SKM-1 (cell line): ENCODE results near the gene FTCD.

Experiments used
- DNase-seq: peaks from one replicate; lab custom pipeline; 2025; ENCODE audit not compliant: unreplicated experiment; lab: John Stamatoyannopoulos, UW

FTCD gene

DNA sequence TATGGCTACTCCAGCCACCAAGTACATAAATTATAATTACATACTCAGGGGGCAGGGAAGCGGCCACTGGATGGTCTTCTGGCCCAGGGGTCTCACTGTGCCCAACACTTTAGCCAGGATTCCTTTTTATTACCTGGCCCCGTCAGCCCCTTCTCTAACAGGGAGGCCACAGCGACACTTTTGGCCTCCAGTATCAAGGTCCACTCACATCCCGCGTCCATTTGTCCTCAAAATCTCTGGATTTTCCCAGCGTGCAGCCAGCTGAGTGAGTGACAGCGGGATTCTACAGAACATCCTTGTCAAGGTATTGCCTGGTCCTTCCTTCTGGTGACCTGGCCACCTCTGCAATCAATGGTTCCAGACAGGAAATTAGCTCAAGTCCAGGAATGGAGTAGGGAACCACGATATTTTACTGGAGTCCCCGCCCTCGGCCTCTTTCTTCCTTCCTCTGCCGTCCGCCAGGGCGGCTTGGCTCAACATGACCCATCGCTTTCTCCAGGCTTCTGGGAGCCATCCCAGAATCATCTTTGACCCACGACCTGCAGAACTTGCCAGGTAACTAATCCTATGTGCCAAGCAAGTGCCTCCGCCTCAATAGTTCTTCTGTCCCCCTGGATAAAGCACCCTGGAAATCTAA lies 60.2 kb downstream of the FTCD start:
- DNase-seq, result no peak

DNA sequence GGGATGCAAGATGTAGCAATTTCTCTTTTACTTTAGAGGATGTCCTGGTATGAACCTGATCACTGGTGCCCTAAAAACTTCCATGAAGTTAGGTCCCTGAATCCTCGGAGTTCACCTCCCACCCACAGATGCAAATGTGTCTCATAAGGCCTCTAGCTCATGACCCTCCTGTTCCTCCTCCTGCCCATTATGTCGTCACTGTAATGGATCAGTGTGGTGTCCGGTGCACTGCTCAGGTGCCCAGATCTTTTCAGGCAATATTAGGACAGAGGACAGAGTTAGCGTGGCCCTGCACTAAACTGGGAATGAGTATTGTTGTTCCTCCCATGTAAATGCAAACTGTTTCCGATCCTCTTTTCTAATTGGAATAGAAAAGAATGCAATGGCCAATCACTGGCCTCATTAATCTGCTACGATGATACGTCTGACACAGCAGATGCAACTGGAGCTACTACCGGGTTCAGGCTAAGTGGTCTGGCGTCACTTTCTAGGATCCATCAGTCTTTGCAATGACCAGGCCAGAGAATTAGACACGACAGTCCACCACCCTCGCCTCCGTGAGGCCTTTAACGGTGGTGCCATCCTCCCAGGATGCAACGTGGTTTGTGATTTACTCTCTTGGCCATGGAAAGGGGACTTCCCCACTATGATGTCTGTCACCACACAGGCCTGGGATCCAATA lies 60.8 kb downstream of the FTCD start:
- DNase-seq, result no peak

DNA sequence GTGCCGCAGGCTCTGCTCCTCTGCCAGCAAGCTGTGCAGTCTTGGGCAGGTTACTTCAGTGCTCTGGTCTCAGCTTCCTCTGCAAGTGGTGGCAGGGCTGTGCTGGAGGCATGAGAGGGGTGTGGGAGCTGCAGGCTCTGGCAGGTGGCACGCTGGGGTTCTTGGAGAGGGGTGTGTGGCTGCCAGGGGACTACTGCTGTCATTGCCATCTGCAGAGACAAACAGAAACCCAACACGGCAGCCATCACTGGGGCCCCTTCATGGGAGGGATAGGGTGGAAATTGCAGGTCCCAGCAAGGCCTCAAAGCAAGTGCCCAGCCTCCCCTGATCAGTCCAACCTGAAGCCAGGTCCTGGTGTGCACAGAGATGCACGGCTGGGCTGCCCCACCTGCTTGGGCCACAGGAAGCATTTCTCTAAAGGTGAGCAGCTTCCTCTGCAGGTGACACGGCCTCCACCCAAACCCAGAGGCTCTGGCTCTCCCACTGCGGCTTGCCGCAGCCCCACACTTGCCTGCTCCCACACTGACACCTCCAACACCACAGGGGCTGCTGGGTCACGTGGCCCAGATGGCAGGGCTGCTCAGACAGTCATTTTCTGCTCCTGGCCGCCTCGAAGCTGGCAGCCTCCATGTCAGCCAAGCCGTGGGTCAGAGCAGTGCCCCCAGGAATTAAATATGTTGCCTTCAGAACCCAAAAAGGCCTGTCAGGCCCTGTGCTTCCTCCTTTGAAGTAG lies 61.5 kb downstream of the FTCD start:
- DNase-seq, result no peak

DNA sequence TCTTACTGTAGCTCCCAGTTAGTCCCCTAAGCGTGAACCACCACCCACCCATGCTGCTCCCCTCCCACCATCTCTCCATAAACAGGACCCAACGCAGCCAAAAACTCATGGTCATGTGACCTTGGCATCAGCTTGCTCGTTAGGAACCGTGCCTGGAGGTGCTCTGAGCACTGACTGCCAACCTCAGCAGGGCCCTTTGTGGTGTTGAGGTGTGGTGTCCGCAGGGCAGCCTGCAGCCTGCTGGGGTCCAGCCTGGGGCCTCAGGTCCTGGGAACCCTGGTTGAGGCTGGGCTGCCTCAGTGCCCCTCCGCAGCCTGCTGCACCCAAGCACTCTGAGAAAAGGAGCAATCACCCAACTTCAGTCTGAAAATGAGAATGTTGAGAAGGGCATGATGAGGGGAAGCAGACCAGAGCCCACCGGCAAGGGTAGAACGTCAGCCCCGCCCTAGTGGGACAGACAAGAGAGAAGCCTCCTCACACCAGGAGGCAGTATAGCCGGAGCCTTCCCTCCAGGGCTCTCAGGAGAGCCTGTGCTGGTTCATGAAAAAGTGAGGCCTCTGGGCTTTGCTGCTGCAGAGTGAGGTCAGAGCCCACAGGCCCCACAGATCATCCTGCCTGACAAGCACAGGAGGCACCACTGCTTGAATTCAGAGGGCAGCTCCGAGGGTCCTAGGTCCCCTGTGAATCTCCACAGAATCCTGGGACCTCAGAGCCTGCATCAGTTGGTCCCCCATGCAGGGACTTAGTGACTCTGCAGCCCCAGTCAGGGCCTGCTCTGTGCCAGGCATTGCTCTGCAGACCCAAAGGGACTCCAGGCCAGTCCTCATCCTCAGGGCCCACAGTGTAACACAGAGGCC lies 62.3 kb downstream of the FTCD start:
- no peak for DNase-seq

DNA sequence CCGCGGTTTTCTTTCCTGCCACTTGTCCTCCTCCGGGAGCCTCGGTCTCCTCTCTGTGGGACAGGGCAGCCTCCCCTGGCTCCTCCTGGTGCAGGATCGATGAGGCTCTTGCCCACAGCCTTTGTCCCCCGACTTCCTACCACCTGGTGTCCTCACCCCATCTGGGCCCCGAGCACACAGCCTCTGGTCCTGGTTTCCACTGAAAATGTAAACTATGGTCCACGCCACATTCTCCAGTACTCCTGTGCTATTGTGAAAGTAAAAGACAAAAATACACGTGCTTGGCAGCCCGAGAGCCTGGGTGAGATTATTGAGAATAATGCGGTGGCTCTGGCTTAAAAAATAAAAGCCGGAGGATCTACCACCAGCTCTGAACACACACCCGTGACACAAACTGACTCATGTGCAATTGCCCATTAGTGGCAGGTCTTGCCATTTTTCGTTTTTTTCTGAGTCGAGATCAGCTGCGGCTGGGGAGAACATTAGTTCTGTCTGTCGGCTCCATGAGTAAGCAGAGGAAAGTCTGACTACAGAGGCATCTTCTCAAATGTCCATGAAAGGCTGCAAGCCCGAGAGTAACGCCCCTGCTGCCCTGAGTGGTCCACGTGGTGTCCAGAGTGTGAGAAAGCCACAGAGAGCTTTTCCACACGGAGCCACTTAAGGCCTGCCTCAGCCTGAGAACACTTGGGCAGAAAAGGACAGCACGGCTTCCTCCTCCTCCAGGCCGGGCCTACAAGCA lies 63.2 kb downstream of the FTCD start:
- DNase-seq, result no peak

DNA sequence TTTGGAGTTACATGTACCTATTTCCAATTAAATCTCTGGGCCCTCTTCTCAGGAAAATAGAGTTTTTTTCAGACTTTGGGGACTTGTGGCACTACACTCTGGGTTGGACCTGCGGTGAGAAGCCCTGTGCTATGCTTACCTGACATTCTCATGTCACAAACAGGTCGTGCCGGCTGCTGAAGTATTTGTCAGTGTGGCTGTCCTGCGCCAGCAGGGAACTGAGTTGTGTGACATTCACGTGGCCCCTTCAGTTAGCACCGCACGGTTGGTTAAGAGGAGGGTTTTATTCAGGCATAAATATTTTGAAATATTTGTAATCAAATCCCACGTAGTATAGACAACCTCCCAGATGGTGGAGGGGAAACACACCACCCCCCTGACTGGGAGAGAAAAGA lies 63.8 kb downstream of the FTCD start:
- no peak for DNase-seq

DNA sequence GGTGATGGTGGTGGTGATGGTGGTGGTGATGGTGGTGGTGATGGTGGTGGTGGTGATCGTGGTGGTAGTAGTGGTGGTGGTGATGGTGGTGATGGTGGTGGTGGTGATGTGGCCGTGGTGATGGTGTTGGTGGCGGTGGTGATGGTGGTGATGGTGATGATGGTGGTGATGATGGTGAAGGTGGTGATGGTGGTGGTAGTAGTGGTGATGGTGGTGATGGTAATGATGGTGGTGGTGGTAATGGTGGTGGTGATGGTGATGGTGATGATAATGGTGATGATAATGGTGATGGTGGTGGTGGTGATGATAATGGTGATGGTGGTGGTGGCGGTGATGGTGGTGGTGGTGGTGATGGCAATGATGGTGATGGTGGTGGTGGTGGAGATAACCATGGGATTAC lies 64.3 kb downstream of the FTCD start:
- DNase-seq, result no peak

DNA sequence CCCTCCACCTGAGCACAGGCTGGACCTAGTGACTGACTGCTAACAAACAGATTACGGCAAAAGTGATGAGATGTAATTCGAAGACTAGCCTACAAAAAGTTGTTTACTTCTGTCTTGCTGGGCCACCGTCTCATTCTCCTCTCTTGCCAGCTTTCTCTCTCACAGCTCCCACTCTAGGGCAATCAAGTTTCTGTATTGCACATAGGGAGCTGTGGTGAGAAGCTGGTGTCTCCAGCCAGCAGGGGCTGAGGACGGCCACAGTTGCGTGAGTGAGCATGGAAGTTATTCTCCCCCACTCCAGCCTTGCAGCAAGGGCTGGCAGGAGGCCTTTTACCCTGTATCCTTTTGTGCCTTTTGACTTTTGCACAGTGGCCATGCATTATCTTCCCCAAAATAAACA lies 66.1 kb downstream of the FTCD start:
- DNase-seq, result no peak

DNA sequence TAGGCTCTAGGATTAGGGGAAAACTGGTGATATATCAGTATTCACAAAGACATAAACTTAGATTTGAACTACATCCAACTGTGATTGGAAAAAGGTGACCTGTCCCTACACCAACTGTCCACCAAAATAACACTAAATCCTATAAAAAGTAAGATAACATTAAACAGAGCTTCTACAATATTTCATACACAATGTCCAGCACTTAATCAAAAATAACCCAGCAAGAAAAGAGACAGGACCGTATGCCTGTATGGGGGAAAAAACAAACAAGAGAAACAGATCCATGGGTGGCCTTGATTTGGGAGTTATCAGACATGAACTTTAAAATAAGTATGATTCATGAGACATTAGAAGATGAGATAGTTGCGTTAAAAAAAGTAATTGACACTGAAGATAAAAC lies 67.2 kb downstream of the FTCD start:
- no peak for DNase-seq

DNA sequence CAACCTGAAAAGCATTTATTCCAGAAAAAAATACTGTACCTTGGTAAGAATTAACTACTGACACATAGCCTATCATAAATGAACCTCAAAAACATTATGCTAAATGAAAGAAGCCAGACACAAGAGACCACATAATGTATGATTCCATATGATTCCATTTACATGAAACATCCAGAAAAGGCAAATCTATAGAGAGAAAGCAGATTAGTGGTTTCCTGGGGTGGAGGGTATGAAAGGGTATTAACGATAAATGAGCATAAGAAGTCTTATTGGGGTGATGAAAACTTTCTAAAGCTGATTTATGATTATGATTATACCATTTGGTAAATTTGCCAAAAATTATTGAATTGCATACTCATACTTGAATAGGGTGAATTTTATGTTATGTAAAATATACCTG lies 67.7 kb downstream of the FTCD start:
- DNase-seq, result no peak
